HepG2 (cell line): Measurements from ENCODE around the gene HTR2A. TPM values are rescaled to one million over a fixed set of nuclear protein-coding genes. Genes with fewer than 3 reads are reported as not detected.

Experiments
- BHLHE40 ChIP-seq: IDR thresholded peaks from 2 replicates; pipeline ENCODE4 v1.6.1; 2011; ENCODE audit warnings: low read length, improper control_type of control experiment
- GFI1 ChIP-seq: sonication (generic); formaldehyde crosslinking; IDR thresholded peaks from 2 replicates; pipeline ENCODE4 v1.5.0; 2020; ENCODE audit warnings: missing genetic modification reagents, mild to moderate bottlenecking, borderline replicate concordance
- HMGXB3 ChIP-seq: sonication (generic); formaldehyde crosslinking; IDR thresholded peaks from 2 replicates; pipeline ENCODE4 v1.4.0; 2020; ENCODE audit warnings: missing genetic modification reagents, borderline replicate concordance
- KDM2A ChIP-seq: sonication (generic); formaldehyde crosslinking; IDR thresholded peaks from 2 replicates; pipeline ENCODE4 v1.4.0; 2020; ENCODE audit warnings: low read depth, missing genetic modification reagents, borderline replicate concordance
- MIER3 ChIP-seq: IDR thresholded peaks from 2 replicates; pipeline ENCODE4 v1.6.1; 2016; ENCODE audit warnings: missing compliant biosample characterization, borderline replicate concordance
- ONECUT2 ChIP-seq: sonication (generic); formaldehyde crosslinking; IDR thresholded peaks from 2 replicates; pipeline ENCODE4 v1.4.0; 2020; ENCODE audit warnings: missing genetic modification reagents
- PREB ChIP-seq: sonication (generic); formaldehyde crosslinking; IDR thresholded peaks from 2 replicates; pipeline ENCODE4 v1.4.0; 2020; ENCODE audit warnings: missing genetic modification reagents
- SMC3 ChIP-seq: IDR thresholded peaks from 2 replicates; pipeline ENCODE4 v1.6.1; 2011; ENCODE audit warnings: low read length, improper control_type of control experiment
- TERF1 ChIP-seq: sonication (generic); formaldehyde crosslinking; IDR thresholded peaks from 2 replicates; pipeline ENCODE4 v1.8.0; 2022; ENCODE audit warnings: mild to moderate bottlenecking, missing genetic modification reagents, moderate library complexity
- ZBTB39 ChIP-seq: sonication (generic); formaldehyde crosslinking; IDR thresholded peaks from 2 replicates; pipeline ENCODE4 v1.5.0; 2020; ENCODE audit warnings: missing genetic modification reagents
- ZNF652 ChIP-seq: IDR thresholded peaks from 2 replicates; pipeline ENCODE4 v1.6.1; 2016; ENCODE audit warnings: low read depth, borderline replicate concordance
- ZNF747 ChIP-seq: sonication (generic); formaldehyde crosslinking; IDR thresholded peaks from 2 replicates; pipeline ENCODE4 v1.8.1; 2023; ENCODE audit warnings: missing genetic modification reagents, mild to moderate bottlenecking, borderline replicate concordance
- ZNF841 ChIP-seq: sonication (generic); formaldehyde crosslinking; IDR thresholded peaks from 2 replicates; pipeline ENCODE4 v1.8.1; 2023; ENCODE audit warnings: missing genetic modification reagents, borderline replicate concordance
- polyA plus RNA-seq, 8 experiments: library from polyadenylated mRNA; depleted of rRNA in 3 of 8; stranded (reverse) in 7 of 8; unstranded in 1 of 8; fragments of >200 nt; fragmentation: Illumina TruSeq in 4 of 8; extraction: Trizol in 4 of 8; gene quantifications; 2 replicates each; pipeline versions ENCODE4 v1.2.1 to v1.2.3, GENCODE V29; 2011 to 2016; ENCODE audit warnings: low read depth in 4 of 8, missing spikeins in 1 of 8, mixed read lengths in 1 of 8; ENCODE audit not compliant: insufficient read depth in 1 of 8
- total RNA-seq, 5 experiments: library from RNA; depleted of rRNA; stranded (reverse); fragments of >200 nt; fragmentation: Illumina TruSeq; extraction: Trizol; gene quantifications; 2 replicates each; pipeline ENCODE4 v1.2.3, GENCODE V29; 2016; ENCODE audit warnings: low read depth in 1 of 5

HTR2A gene
- total and polyA plus RNA-seq, 2 of the 13 experiments (the other 11 are each of a cell fraction or from before 2014, with no cell fraction given) = not detected

GRCh38 chr13:46796515-46797474 lies 100.1 kb downstream of the HTR2A start, which contains the start of gene ESD (continued):
- 0 out of 2 replicates have a peak, but pooled peaks have one; percentile 45 for TF ChIP-seq ZBTB39 (CRISPR knock-in tag)
- TF ChIP-seq BHLHE40 = peak; percentile 52; the same call in 1 of the 2 replicates
- peak; percentile 83; the same call in 1 of the 2 replicates for TF ChIP-seq KDM2A (CRISPR knock-in tag)
- 0 out of 2 replicates have a peak, but pooled peaks have one; percentile 27 for TF ChIP-seq TERF1 (CRISPR knock-in tag)
- TF ChIP-seq MIER3 (CRISPR knock-in tag) = 0 out of 2 replicates have a peak, but pooled peaks have one; percentile 59
- peak; percentile 74 for TF ChIP-seq GFI1
- TF ChIP-seq ONECUT2 (CRISPR knock-in tag) = no peak
- TF ChIP-seq SMC3 = no peak
- TF ChIP-seq ZNF747 (CRISPR knock-in tag) = peak; percentile 44; the same call in 1 of the 2 replicates
- no peak for TF ChIP-seq HMGXB3
- TF ChIP-seq PREB (CRISPR knock-in tag) = 0 out of 2 replicates have a peak, but pooled peaks have one; percentile 59
- TF ChIP-seq ZNF841 (CRISPR knock-in tag) = no peak
- TF ChIP-seq ZNF652 (CRISPR knock-in tag) = peak; percentile 32; the same call in 1 of the 2 replicates
